Activated CD4-positive, alpha-beta T cell treated with anti-CD3 and anti-CD28 coated beads, Interleukin-2, amount 50 U/mL, for 1 hour (primary cell): ENCODE data around the gene VGLL4.

ENCODE experiments used
- DNase-seq: peaks from one replicate; pipeline ENCODE4 v3.0.0-alpha.2; 2020

VGLL4 gene

DNA sequence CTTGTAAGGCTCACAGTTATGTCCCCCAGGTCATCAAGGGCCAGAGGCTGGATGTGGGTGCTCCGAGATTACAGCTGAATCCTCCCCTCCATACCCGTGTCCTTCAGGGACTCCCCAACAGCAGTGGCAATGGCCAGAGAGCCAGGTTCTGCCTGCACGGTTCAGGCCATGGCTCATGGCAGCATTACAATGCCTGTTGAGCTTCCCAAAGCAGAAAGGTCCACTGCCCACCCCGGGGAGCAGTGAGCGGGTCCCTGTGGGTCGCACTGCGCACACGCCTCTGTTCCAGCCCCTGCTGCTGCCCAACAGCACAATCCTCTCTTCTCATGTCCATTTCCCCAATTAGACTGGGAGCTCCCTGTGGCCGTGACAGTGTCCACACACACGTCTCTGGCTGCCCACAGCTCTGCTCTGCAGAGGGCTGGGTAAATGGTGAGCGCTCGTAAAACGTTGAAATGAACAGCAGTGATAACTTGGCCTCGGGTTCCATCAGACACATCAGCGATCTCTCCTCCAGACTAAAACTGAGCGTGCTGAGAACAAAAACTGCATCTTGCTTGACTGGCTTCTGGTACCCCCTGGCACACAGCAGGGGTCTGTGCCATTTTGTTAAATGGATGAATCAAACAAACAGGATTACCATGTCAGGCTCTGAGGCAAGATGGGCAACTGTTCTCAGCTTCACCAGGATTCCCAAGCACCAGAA lies 80.4 kb downstream of the VGLL4 start:
- no peak for DNase-seq

DNA sequence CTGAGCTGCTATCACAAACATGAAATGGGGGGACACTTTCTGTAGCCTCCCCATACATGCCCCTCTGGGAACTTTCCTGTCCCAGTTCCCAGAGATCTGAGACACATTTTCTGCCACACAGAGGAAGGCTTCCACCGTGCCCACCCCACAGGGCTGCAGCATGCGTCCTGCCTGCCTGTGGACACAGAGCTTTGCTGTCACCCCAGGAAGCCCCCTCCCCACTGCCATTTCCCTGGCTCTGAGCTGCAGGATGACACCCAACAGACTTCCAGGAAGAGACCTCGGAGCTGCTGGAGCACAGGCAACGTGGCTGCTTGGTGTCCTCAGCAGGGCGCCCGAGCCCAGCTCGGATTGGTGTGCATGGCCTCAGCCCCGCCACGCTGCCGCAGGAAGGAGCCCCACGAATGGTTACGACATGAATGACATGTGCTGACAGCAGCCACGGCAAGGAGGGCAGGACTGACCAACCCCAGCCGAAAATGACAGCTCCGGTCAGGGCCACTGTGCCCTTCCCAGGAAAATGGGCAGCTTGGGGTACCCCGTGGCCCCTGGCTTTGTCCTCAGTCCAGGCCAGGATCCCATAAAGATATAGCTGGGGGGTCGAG lies 81.3 kb downstream of the VGLL4 start:
- DNase-seq = no peak

DNA sequence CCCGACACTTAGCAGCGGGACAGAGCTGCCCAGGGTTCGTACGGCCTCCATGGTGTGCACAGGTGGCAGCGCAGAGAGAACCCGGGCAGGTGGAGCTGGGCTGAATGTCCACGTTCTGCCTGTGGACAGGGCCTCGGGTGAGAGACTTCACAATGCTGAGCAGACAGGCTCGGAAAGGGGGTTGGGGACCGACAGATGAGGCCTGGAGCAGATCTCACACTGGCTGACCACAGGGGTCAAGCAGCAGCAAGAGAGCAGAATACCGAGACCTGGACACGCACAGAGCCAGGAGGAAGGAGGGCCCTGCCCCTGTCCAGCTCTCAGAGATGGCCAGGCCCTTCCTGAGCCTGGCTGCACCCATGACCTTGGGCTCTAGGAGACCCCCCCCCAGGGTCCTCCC lies 83.0 kb downstream of the VGLL4 start:
- DNase-seq = no peak

DNA sequence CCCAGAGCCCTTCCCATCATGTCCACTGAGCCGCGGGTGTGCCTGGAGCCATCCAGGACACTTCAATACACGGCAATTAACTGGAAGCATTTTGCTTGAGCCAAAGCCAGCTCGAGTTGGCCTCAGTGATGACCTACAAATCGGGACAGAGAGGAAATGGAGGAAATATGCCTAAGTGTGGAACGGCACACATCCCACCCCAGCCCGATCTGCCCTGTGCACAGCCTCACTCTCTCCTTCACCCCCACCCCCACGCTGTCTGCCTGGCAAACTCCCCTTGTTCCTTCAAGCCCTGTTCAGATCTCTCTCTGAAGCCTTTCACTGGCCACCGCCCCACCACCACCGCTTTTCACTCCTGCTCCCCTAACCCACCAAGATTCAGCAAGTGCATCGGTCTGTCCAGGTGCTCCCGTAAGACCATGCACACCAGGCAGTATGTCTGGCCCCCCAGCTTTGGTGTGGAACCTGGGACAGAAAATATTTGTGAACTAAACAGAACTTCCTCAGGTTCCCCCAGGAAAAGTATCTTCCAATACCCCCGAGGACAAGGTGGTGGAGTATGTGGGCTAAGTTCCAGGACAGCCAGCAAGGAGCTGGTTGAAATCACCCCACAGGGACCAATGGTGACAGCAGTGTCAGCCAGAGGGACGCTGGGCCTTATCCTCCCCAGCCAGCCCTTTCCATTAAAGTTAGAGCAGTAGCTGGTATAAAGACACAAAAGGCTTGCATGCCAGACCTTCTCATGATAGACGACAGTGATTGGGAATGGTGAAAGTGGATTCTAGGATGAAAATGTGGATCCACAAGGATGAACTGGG lies 83.7 kb downstream of the VGLL4 start:
- DNase-seq = no peak

DNA sequence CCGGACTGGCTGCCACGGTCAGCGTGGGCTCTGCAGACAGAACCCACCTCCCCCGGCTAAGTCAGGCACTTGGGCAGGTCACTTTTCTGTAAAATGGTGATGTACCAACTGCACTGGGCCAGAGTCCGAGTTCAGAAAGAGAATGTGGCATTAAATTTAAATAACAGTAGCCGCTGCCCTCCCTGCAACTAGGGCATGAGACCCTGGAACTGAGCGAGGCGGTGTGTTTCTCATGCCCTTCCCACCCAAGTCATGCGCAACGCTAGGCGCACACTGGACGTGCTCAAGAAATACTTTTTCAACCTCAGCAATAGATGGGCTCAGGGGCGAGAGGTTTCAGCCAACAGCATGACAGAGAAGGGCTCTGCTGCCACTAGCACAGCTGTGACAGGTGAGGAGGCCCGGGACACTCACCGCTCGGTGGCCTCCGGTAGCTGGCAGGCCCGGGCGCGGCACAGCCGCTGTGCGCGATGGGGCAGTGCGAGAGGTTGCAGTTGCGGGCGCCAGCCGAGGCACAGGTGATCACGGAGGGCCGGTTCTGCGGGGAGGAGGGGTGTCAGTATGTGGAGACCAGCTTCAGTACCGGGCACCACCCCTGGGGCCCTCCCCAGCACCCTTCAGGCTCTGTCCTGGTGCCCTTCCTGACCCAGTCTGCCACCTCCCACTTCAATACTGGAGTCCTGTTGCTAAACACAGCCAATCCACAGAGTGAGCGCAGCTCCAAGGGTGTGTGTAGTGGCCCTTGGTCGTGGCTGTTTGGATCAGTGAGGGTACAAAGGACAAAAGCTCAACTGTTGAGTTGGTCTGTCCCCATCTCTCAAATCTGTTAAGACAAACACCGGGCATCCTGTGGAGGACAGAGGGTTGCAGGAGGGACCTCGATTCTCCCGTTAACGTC lies 84.5 kb downstream of the VGLL4 start:
- DNase-seq = no peak

DNA sequence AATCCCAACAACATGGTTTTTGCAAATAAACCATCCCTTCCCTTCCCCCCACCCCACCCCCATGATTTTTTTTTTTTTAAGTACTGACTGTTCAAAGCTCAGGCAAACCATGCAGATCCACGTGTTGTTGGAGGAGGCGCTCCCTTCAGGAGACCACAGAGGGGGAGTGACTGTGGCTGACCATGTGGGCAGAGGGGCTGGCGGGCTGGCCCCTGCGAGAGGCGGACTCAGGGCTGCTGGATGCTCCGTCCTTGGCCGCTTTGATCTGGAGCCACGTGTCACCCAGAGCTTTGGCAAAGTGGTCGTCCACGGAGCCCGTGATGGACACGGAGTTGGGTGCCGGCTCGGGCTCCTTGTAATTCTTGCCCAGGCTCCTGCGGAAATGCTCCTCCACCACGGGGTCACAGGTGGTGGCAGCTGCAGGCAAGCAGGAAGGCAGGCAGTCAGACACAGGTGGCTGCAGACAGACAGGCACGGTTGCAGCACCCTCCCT lies 85.3 kb downstream of the VGLL4 start:
- DNase-seq = no peak

DNA sequence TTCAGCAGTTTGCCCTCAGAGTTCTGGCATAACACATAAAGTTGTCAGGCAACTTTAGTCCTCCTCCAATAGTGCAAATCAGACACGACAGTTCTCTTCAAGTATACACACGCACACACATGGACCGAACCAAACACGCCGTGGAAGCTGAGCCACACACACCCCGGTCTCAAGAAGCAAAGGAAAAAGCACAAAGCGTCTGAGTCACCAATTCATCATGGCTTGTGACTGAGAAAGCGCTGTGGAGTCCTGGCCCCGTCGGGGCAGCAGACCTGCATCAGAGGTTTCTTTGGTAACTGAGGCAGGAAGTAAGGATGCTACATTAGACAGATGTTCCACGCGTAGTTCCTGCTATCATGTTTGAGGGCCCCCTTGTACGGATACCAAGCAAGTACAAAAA lies 85.7 kb downstream of the VGLL4 start:
- DNase-seq = no peak

DNA sequence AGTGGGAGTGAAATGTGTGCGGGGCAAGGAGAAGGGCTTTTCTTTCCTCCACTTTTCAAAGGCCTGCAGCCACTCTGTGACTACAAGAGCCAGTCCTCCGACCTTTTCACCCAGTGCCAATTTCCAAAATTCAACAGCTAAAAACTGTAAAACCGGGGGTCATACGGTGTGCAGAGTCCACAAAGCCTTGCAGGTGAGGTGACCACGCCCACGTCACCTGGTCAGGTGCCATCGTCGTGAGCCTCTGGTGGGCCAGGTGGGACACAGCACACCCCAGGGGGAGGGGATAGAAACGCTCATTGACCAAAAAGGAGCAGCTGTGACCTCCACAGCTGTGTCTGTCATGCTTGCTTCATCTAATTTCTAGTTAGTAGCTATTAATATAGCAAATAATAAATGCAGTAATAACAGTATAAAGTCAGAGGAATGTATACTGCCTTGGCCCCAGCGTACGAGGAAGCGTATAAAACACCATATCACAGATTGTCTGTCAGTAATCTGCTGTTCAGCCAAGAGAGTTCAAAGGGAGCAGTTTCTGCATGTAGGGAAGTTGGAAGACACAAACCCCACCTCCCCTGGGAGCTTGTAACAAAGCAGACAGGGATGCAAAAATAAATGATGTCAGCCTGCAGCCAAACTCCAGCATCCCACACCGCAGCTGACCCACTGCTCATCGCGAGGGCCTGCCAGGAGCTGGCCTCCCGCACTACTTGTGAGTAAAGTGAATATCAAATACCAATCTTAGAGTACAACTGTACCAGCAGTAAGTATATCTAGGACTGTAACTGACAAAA lies 86.7 kb downstream of the VGLL4 start:
- no peak for DNase-seq

DNA sequence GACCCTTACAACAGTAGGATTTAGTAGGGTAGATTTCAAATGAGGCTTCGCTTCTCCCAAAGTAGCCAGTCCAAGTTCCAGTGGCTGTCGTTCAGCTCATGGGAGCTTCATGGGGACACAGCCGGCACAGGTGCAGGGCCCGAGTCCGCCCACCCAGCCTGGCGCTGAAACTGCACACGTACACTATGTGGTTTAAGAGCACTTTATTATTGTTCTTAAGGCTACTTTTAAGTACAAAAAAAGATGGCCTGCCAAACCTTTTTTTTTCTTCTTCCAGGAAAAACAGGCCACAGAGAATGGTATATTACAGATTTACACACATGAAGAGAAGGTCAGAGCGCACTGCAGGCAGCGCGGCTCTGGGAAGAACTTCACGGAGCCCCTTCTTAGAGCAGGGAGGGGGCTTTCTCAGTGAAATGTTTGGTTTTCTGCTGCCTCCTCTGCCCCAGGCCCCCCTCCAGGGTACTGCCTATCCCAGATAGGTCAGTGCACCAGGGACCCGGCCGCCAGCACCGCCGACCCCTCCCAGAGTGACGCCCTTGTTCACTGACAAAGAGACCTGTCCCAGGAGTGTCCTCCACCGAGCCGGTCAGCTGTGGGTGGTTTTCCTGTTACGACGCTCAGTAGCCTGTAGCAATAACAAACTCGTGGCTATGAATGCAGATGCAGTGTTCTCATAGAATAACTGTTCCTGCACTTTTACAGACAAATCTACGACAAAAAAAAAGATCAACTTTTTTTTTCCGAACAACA lies 87.7 kb downstream of the VGLL4 start:
- DNase-seq = no peak

DNA sequence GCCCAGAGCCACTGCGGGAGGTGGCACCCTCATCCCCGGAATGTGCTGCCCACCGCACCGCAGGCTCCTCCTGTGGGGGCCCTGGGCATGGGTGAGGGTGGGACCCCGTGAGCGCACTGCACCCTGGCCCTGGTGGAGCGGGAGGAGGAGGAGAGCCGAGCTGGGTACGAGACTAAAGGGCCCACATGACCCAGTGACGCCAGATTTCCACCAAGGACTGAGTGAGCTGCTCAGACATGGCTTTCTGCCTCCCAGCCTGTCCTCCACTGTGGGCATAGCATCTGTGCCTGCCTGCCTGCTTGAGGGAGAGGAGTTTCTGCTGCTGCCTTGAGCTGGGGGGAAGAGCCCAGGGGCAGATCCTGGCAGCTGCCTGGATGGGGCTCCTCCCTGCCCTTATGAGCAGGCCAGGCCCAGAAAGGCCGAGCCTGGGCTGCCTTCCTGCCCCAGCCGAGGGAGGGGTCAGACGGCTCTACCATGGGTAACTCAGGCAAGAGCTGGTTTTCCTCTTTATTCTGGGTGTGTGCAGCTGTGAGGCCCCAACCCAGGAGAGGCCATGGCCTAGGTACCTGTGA lies 88.4 kb downstream of the VGLL4 start:
- no peak for DNase-seq

DNA sequence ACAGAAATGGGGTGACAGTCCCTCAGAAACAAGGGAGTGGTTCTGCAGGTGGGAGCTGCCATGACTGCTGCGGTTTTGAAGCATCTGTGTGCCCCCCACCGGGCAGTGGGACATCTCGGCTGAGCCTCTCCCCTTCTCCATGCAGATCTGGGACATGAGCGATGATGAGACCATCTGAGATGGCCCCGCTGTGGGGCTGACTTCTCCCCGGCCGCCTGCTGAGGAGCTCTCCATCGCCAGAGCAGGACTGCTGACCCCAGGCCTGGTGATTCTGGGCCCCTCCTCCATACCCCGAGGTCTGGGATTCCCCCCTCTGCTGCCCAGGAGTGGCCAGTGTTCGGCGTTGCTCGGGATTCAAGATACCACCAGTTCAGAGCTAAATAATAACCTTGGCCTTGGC lies 89.0 kb downstream of the VGLL4 start:
- DNase-seq = no peak

DNA sequence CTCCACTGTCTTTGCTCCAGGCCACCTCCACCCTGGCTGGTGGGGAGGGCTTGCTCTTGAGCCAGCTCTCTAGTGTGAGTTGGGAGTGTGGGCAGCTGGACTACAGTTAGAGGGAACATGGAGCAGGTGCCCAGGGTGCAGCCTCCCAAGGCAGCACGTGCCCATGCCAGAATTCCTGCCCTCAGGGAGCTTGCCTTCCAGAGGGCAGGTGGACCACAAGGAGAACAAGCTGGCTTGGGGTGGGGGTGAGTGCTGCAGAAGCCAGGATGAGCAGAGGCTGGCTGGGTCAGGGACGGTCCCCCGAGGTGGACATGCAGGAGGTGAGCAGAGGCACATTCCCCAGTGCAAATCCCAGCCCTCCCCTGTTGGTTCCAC lies 89.5 kb downstream of the VGLL4 start:
- no peak for DNase-seq

DNA sequence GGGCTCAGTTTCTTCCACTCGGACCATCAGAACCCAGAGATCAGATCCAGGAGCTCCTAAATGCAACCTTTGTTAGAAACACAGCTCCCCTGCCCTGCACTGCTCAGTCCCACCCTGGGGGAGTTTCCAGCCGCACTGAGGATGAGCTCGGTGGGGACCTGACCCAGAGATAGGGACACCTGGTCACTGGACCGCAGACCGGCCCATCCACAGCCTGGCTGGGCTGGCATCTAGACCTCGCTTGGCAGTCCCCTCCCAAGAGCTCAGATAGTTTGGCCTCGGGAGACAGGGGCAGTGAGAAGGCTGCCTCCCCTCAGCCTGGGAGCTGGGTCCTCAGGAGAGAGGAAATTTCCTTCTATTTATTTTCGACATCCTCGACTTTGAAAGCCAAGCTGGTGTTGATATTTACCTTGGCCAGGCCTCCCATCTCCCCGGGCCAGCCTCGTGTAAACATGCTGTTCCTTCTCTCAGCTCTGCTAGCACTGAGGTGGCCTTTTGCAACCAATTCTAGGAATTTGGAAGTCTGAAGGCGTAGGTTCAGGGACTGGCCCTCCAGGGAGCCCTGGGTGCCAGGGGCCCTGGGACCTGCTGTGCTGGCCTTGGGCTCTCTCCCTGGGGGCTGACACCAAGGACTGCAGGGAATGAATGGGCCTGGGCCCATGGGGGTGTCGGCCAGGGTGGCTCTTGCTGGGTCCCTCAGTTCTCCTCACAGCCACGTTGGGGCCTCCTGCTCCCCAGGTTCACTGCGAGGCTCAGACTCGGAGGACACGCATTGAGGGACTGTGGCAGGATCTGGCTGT lies 90.1 kb downstream of the VGLL4 start:
- no peak for DNase-seq

DNA sequence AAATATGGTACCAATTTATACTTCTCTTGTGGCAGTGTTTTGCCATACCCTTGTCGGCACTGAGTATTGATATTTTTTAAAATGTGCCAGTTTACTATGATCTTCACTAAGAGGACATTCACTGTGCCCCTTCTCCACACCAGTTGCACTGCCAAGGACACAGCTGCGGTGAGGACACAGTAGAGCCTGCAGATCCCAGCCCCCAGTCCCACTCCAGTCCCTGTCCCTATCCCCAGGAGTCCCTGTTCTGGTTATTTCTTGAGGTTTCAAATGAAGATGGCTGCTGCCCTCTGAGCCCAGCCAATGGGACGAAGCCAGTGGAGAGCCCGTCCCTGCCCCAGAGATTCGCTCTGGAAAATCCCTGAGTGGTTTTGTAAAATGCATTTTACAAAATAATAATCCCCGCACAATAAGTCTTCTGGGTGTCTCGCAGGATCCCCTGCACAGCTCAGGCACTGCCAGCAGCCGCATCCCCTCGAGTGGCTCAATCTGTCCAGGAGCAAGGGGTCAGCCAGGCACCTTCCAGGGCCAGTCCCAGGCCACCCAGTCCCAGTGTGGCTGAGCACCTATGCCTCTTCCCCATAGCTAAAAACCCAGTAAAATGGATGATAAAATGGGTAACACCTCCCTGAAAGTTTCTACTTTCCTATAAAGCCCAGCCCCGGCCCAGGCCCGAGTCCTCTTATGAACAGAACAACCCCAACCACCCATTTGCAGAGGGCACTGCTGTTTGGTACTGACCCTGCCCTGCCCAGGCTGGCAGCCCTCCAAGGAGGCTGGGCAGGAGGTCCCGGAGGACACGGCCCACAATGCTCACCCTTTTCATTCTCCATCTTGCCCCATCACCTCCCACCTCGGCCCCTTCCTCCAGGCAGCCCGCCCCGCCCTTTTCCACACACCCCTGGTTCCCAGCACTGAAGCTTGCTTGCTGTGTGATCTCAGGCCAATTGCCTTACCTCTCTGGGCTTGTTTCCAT lies 91.1 kb downstream of the VGLL4 start:
- no peak for DNase-seq

DNA sequence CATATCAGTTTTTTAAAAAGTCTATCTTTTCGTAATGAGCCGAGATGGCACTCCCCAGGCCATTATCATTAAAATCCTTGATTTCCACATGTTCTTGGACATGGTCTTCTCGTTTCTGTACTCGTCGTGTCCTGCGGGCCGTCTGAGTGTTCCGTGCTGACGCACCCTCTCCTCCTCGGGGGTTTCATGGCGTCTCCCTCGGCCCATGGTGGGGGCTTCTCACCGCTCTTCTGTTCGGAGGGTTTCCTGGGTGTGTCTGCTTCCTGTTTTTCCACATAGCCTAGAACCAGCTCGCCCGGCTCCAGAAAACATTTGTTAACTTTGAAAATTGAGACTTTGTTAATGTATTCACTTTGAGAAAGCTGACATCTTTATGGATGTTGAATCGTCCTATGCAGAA lies 92.7 kb downstream of the VGLL4 start:
- DNase-seq = no peak

DNA sequence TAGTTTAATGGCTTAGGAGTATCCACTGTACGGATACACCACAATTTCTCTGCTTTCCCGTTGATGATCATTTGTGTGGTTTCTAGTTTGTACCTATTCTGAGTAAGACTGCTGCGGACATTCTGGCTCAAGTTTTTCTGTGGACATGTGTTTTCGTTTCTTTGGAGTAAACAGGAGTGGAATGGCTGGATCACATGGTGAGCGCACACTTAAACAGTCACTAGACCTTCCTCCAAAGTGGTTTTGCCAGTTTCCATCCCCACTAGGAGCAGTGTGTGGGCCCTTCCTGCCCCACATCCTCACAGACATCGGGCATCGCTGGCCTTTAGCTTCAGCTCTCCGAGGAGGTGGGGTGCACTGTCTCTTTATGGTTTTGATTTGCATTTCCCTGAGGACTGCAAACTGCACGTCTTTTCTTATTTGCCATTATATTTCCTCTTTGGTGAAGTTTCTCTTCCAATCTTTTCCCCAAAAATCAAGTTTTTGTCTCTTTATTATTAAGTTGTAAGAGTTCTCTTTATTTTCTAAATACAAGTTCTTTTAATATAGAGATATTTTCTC lies 94.1 kb downstream of the VGLL4 start:
- DNase-seq = no peak

DNA sequence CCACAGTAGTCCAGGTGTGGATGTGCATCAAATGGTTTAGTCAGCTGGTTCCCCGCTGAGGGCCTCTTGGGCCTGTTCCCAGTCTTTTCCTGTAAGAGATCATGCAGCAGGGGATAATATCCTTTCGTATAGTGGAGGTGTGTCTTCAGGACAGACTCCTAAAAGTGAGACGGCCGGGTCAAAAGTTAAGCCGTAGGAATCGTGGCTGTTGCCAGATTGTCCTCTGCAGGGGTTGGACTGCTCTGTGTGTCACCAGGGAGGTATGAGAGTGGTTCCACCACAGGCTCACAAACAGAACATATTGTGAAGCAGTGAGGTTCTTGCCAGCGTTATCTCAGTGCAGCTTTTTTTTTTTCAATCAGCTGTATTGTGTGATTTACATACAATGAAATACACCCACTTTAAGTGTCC lies 95.0 kb downstream of the VGLL4 start:
- DNase-seq = no peak

DNA sequence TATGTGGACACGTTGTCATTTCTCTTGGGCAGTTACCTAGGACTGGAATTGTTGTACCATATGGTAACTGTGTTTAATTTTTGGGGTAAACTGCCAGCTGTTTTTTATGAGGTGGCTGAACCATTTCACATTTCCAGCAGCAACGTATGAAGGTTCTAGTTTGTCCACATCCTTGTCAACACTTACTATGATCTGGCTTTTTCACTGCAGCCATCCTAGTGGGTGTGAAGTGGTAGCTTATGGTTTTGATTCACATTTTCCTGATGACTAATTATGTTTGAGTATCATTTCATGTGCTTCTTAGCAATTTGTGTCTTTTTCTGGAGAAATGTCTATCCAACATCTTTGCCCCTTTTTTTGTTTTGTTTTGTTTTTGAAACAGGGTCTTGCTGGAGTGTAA lies 96.2 kb downstream of the VGLL4 start:
- no peak for DNase-seq
